Ascending aorta (tissue), 2 donors: Measurements from ENCODE around the gene PPIE. TPM values are rescaled to one million over a fixed set of nuclear protein-coding genes. Genes with fewer than 3 reads are reported as not detected.

Source experiments
- DNase-seq, 2 donors: peaks; one replicate each; pipeline ENCODE4 v3.0.0-alpha.2; 2019; ENCODE audit warnings: low spot score in 2 of 2
- H3K27ac ChIP-seq, 2 donors: fragments of 200-600 bp; sonication (generic); one replicate each; pipeline ENCODE4 v1.5.1; 2016 to 2017; ENCODE audit warnings: mild to moderate bottlenecking in 1 of 2
- H3K27me3 ChIP-seq: fragments of 200-600 bp; sonication (generic); one replicate; pipeline ENCODE4 v1.5.1; 2017
- H3K36me3 ChIP-seq, 2 donors: fragments of 200-600 bp; sonication (generic); one replicate each; pipeline ENCODE4 v1.5.1; 2016
- H3K4me1 ChIP-seq, 2 donors: fragments of 200-600 bp; sonication (generic); one replicate each; pipeline ENCODE4 v1.5.1; 2016 to 2017; ENCODE audit warnings: mild to moderate bottlenecking in 1 of 2
- H3K4me3 ChIP-seq, 2 donors: fragments of 200-600 bp; sonication (generic); one replicate each; pipeline ENCODE4 v1.5.1; 2016 to 2017; ENCODE audit warnings: mild to moderate bottlenecking in 1 of 2
- H3K9me3 ChIP-seq, 2 donors: fragments of 200-600 bp; sonication (generic); one replicate each; pipeline ENCODE4 v1.5.1; 2016
- CTCF ChIP-seq, 3 experiments: fragments of 200-600 bp in 2 of 3; fragments of 450-650 bp in 1 of 3; sonication (generic) in 2 of 3; IDR thresholded peaks; one replicate each; pipeline ENCODE4 v1.5.1; 2016 to 2019; ENCODE audit warnings: antibody characterized with exemption in 3 of 3, mild to moderate bottlenecking in 1 of 3, moderate library complexity in 1 of 3
- intact Hi-C: fragments of 100-400 bp; cut with DNase I; formaldehyde crosslinking; loops from one replicate; pipeline ENCODE4 v1.15.1; 2023
- total RNA-seq: library from RNA; depleted of rRNA; stranded (reverse); fragments of >200 nt; gene quantifications from one replicate; pipeline ENCODE4 v1.1.0, GENCODE V29; 2016

The PPIE gene
- total RNA-seq, 1 donor from 2014 or later, result 58.3 TPM

- no peak within 1 kb of the TSS for H3K27ac ChIP-seq
- H3K4me1 ChIP-seq, result peaks cover 4 to 15% of the 10 kb centered on the region in 2 donors
- peak within 1 kb of the TSS; percentile 42 to 63 for H3K4me3 ChIP-seq
- intact Hi-C loops, result no loop called here
- H3K9me3 ChIP-seq, result no peaks in the 10 kb centered on the region
- peak; percentile 64 to 89 for DNase-seq
- no peaks in the 10 kb centered on the region for H3K36me3 ChIP-seq
- no peak for TF ChIP-seq CTCF (IDR thresholded peaks at IDR 0.05)
- peaks cover 8% of the 10 kb centered on the region for H3K27me3 ChIP-seq
Measured at GRCh38 chr1:39691383-39692151, 47.1 kb upstream of the PPIE start, which contains the start of gene HPCAL4. HPCAL4 (minus strand) TSS chr1:39691433; CDS start chr1:39684603, 6,830 bp downstream.

- Histone ChIP-seq H3K4me1 (peaks cover 4 to 15% of the 10 kb centered on the region in 2 donors), H3K27ac (no peak overlapping the region), H3K4me3 (peak overlapping the region; percentile 42 to 63), H3K27me3 (peaks cover 8% of the 10 kb centered on the region), H3K9me3 (no peaks in the 10 kb centered on the region), H3K36me3 (no peaks in the 10 kb centered on the region)
- TF ChIP-seq CTCF (IDR thresholded peaks at IDR 0.05), result no peak
- intact Hi-C loops, result no loop called here
- DNase-seq, result no peak
Measured at GRCh38 chr1:39692152-39693074, 46.3 kb upstream of the PPIE start.

GRCh38 chr1:39694026-39694425 is 44.7 kb upstream of the PPIE start:
- H3K27me3 ChIP-seq, result peaks cover 8% of the 10 kb centered on the region
- intact Hi-C loops, result no loop called here
- no peaks in the 10 kb centered on the region for H3K9me3 ChIP-seq
- H3K4me3 ChIP-seq, result no peak overlapping the region
- no peak for TF ChIP-seq CTCF (IDR thresholded peaks at IDR 0.05)
- no peaks in the 10 kb centered on the region for H3K36me3 ChIP-seq
- H3K4me1 ChIP-seq, result peaks cover 4 to 15% of the 10 kb centered on the region in 2 donors
- H3K27ac ChIP-seq, result no peak overlapping the region
- no peak for DNase-seq

- H3K36me3 ChIP-seq, result no peaks in the 10 kb centered on the region
- intact Hi-C loops, result no loop called here
- H3K9me3 ChIP-seq, result no peaks in the 10 kb centered on the region
- no peak overlapping the region for H3K27ac ChIP-seq
- DNase-seq, result no peak
- H3K27me3 ChIP-seq, result peaks cover 8% of the 10 kb centered on the region
- no peak for TF ChIP-seq CTCF (IDR thresholded peaks at IDR 0.05)
- H3K4me1 ChIP-seq, result peaks cover 4 to 15% of the 10 kb centered on the region in 2 donors
- H3K4me3 ChIP-seq, result no peak overlapping the region
Measured at GRCh38 chr1:39695016-39695415, 43.7 kb upstream of the PPIE start.

GRCh38 chr1:39696448-39696847 is 42.2 kb upstream of the PPIE start:
- Histone ChIP-seq H3K9me3 (no peaks in the 10 kb centered on the region), H3K4me1 (peaks cover 4 to 10% of the 10 kb centered on the region in 2 donors), H3K4me3 (no peak overlapping the region), H3K27me3 (peaks cover 8% of the 10 kb centered on the region), H3K27ac (no peak overlapping the region), H3K36me3 (no peaks in the 10 kb centered on the region)
- no peak for DNase-seq
- intact Hi-C loops, result no loop called here
- TF ChIP-seq CTCF (IDR thresholded peaks at IDR 0.05), result no peak
